ENCODE results near the gene GOLGA6L6.
"Not testable (repeated sequence)": the region's sequence is repeated elsewhere in the genome, so short reads cannot be mapped to it uniquely, and the experiment has no call there.

GOLGA6L6 gene

GRCh38 chr15:20541700-20542099, at the start of gene GOLGA6L6:
Gene GOLGA6L6 (minus strand): TSS chr15:20541800. CDS start chr15:20541709, 91 bp downstream.
- POLR2A ChIA-PET; H3K4me1 ChIP-seq (ENCODE audit: control insufficient read depth, insufficient read depth, low read length); H3K27ac ChIP-seq (ENCODE audit: extremely low read depth, low read depth, low read length); H3K36me3 ChIP-seq (ENCODE audit: control insufficient read depth in 2 of 2, insufficient read depth in 1 of 2, low read length in 2 of 2); H3K4me3 ChIP-seq (ENCODE audit: low read depth, low read length); H3K9me3 ChIP-seq (ENCODE audit: control insufficient read depth, insufficient read depth, low read depth, low read length); CTCF ChIA-PET: not testable (repeated sequence)

- H3K4me1 ChIP-seq (ENCODE audit: control insufficient read depth, insufficient read depth, low read length); H3K27ac ChIP-seq (ENCODE audit: extremely low read depth, low read depth, low read length); H3K9me3 ChIP-seq (ENCODE audit: control insufficient read depth, insufficient read depth, low read depth, low read length); POLR2A ChIA-PET; CTCF ChIA-PET; H3K36me3 ChIP-seq (ENCODE audit: control insufficient read depth in 2 of 2, insufficient read depth in 1 of 2, low read length in 2 of 2); H3K4me3 ChIP-seq (ENCODE audit: low read depth, low read length): not testable (repeated sequence)
Observed at GRCh38 chr15:20590069-20590468, 48.5 kb upstream of the GOLGA6L6 start.

- H3K36me3 ChIP-seq (ENCODE audit: control insufficient read depth in 2 of 2, insufficient read depth in 1 of 2, low read length in 2 of 2); POLR2A ChIA-PET; CTCF ChIA-PET; H3K4me1 ChIP-seq (ENCODE audit: control insufficient read depth, insufficient read depth, low read length); H3K9me3 ChIP-seq (ENCODE audit: control insufficient read depth, insufficient read depth, low read depth, low read length); H3K4me3 ChIP-seq (ENCODE audit: low read depth, low read length); H3K27ac ChIP-seq (ENCODE audit: extremely low read depth, low read depth, low read length): not testable (repeated sequence)
Observed at GRCh38 chr15:20586821-20587220, 45.2 kb upstream of the GOLGA6L6 start.

- H3K4me3 ChIP-seq (ENCODE audit: low read depth, low read length); H3K9me3 ChIP-seq (ENCODE audit: control insufficient read depth, insufficient read depth, low read depth, low read length); CTCF ChIA-PET; H3K4me1 ChIP-seq (ENCODE audit: control insufficient read depth, insufficient read depth, low read length); H3K27ac ChIP-seq (ENCODE audit: extremely low read depth, low read depth, low read length); H3K36me3 ChIP-seq (ENCODE audit: control insufficient read depth in 2 of 2, insufficient read depth in 1 of 2, low read length in 2 of 2); POLR2A ChIA-PET: not testable (repeated sequence)
Observed at GRCh38 chr15:20582726-20583115, 41.1 kb upstream of the GOLGA6L6 start.

- POLR2A ChIA-PET; H3K4me1 ChIP-seq (ENCODE audit: control insufficient read depth, insufficient read depth, low read length); CTCF ChIA-PET; H3K9me3 ChIP-seq (ENCODE audit: control insufficient read depth, insufficient read depth, low read depth, low read length); H3K4me3 ChIP-seq (ENCODE audit: low read depth, low read length); H3K36me3 ChIP-seq (ENCODE audit: control insufficient read depth in 2 of 2, insufficient read depth in 1 of 2, low read length in 2 of 2); H3K27ac ChIP-seq (ENCODE audit: extremely low read depth, low read depth, low read length): not testable (repeated sequence)
Observed at GRCh38 chr15:20582109-20582725, 40.6 kb upstream of the GOLGA6L6 start.

GRCh38 chr15:20581261-20582108, 39.9 kb upstream of the GOLGA6L6 start:
- H3K36me3 ChIP-seq (ENCODE audit: control insufficient read depth in 2 of 2, insufficient read depth in 1 of 2, low read length in 2 of 2); POLR2A ChIA-PET; CTCF ChIA-PET; H3K9me3 ChIP-seq (ENCODE audit: control insufficient read depth, insufficient read depth, low read depth, low read length); H3K4me3 ChIP-seq (ENCODE audit: low read depth, low read length); H3K27ac ChIP-seq (ENCODE audit: extremely low read depth, low read depth, low read length); H3K4me1 ChIP-seq (ENCODE audit: control insufficient read depth, insufficient read depth, low read length): not testable (repeated sequence)

GRCh38 chr15:20579662-20580061, 38.1 kb upstream of the GOLGA6L6 start:
- CTCF ChIA-PET; H3K9me3 ChIP-seq (ENCODE audit: control insufficient read depth, insufficient read depth, low read depth, low read length); H3K4me1 ChIP-seq (ENCODE audit: control insufficient read depth, insufficient read depth, low read length); POLR2A ChIA-PET; H3K36me3 ChIP-seq (ENCODE audit: control insufficient read depth in 2 of 2, insufficient read depth in 1 of 2, low read length in 2 of 2); H3K27ac ChIP-seq (ENCODE audit: extremely low read depth, low read depth, low read length); H3K4me3 ChIP-seq (ENCODE audit: low read depth, low read length): not testable (repeated sequence)

GRCh38 chr15:20551289-20551688, 9.7 kb upstream of the GOLGA6L6 start:
- H3K4me3 ChIP-seq (ENCODE audit: low read depth, low read length); H3K4me1 ChIP-seq (ENCODE audit: control insufficient read depth, insufficient read depth, low read length); H3K27ac ChIP-seq (ENCODE audit: extremely low read depth, low read depth, low read length); CTCF ChIA-PET; POLR2A ChIA-PET; H3K9me3 ChIP-seq (ENCODE audit: control insufficient read depth, insufficient read depth, low read depth, low read length); H3K36me3 ChIP-seq (ENCODE audit: control insufficient read depth in 2 of 2, insufficient read depth in 1 of 2, low read length in 2 of 2): not testable (repeated sequence)

- POLR2A ChIA-PET; H3K9me3 ChIP-seq (ENCODE audit: control insufficient read depth, insufficient read depth, low read depth, low read length); H3K4me1 ChIP-seq (ENCODE audit: control insufficient read depth, insufficient read depth, low read length); H3K27ac ChIP-seq (ENCODE audit: extremely low read depth, low read depth, low read length); H3K4me3 ChIP-seq (ENCODE audit: low read depth, low read length); H3K36me3 ChIP-seq (ENCODE audit: control insufficient read depth in 2 of 2, insufficient read depth in 1 of 2, low read length in 2 of 2); CTCF ChIA-PET: not testable (repeated sequence)
Observed at GRCh38 chr15:20505926-20506658, 35.5 kb downstream of the GOLGA6L6 start.

- POLR2A ChIA-PET; CTCF ChIA-PET; H3K36me3 ChIP-seq (ENCODE audit: control insufficient read depth in 2 of 2, insufficient read depth in 1 of 2, low read length in 2 of 2); H3K4me1 ChIP-seq (ENCODE audit: control insufficient read depth, insufficient read depth, low read length); H3K4me3 ChIP-seq (ENCODE audit: low read depth, low read length); H3K27ac ChIP-seq (ENCODE audit: extremely low read depth, low read depth, low read length); H3K9me3 ChIP-seq (ENCODE audit: control insufficient read depth, insufficient read depth, low read depth, low read length): not testable (repeated sequence)
Observed at GRCh38 chr15:20502839-20503238, 38.8 kb downstream of the GOLGA6L6 start.

GRCh38 chr15:20501512-20502222, 39.9 kb downstream of the GOLGA6L6 start:
- CTCF ChIA-PET, POLR2A ChIA-PET: not testable (repeated sequence)

More at GRCh38 chr15:20501512-20502222, 39.9 kb downstream of the GOLGA6L6 start:
- H3K36me3 ChIP-seq (ENCODE audit: control insufficient read depth in 2 of 2, insufficient read depth in 1 of 2, low read length in 2 of 2); H3K27ac ChIP-seq (ENCODE audit: extremely low read depth, low read depth, low read length); H3K9me3 ChIP-seq (ENCODE audit: control insufficient read depth, insufficient read depth, low read depth, low read length); H3K4me3 ChIP-seq (ENCODE audit: low read depth, low read length); H3K4me1 ChIP-seq (ENCODE audit: control insufficient read depth, insufficient read depth, low read length): not testable (repeated sequence)
